GM21737 (cell line): ENCODE data around the gene LARGE1.
"Not testable (repeated sequence)": the region's sequence is repeated elsewhere in the genome, so short reads cannot be mapped to it uniquely, and the experiment has no call there.

ENCODE experiments used
- ATAC-seq: cut with Tn5 transposase; IDR thresholded peaks from one replicate; pipeline ENCODE4 v1.9.1; 2021; ENCODE audit warnings: mild to moderate bottlenecking, moderate library complexity; ENCODE audit not compliant: unreplicated experiment

LARGE1 gene

DNA sequence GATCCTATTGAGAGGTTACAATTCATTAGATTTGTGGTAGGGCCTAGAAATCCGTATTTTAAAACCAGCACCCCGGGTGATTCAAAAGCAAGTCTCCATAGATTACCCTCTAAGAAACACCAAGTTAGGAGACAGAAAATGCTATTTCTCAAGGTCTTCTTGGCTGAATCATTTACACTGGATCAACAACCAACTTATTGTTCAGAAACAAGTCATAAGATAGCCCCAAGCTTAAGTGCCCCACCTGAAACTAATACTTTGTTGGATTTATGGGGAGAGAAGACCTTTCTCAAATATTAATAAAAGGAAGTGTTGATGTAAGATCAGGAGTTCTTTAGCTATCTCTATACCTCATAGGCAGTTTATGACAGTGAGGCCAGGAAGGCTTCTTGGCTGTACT is 345.2 kb downstream of the LARGE1 start:
- ATAC-seq, result no peak

DNA sequence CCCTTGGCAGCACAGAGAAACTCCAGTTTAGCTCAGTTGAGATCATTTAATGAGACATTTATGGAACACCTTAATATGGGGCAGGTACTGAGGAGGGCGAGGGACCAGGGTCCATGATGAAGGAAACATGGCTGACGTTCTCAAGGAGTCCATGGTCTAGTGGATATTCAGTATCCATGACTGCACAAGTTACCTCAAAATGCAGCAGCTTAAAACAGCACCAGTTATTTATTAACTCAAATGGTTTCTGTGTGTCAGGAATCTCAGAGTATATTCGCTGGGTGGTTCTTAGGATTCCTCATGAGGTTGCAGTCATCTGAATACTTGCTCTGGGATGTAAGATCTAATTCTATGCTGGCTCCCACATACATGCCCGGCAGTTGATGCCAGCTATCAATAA is 346.8 kb downstream of the LARGE1 start:
- ATAC-seq, result no peak

DNA sequence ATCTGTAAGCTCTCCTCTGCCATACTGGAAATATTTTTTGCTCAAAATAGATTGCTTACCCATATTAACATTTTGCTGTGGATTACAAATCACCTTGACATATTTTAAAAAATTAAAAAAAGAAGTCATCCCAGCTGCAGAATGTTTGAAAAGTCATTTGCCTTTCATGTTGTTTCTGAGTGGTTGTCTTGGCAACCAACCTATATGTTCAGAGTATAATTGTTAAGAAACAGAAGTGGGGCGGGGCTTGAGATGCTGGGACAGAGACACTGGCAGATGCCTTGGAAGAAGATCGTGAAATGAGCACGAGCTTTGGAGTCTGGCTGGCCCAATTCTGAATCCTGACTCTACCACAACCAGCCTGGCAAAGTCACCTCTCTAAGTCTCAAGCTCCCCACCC is 348.2 kb downstream of the LARGE1 start:
- no peak for ATAC-seq

DNA sequence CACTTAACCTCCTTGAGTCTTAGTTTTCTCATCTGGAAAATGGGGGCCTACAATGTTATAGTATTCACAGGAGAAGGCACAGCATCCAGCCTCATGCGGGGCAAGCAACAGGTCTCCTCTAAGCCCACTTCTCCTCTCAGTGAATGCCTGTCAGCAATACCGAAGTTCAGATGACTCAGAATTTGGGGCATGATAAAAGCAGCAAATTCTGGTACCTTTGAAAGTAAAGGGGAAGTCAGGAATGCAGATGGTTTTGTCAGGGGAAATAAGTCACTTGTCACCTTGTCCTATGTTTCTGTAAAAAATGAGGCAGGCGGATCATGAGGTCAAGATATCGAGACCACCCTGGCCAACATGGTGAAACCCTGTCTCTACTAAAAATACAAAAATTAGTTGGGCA is 350.2 kb downstream of the LARGE1 start:
- ATAC-seq, result no peak

DNA sequence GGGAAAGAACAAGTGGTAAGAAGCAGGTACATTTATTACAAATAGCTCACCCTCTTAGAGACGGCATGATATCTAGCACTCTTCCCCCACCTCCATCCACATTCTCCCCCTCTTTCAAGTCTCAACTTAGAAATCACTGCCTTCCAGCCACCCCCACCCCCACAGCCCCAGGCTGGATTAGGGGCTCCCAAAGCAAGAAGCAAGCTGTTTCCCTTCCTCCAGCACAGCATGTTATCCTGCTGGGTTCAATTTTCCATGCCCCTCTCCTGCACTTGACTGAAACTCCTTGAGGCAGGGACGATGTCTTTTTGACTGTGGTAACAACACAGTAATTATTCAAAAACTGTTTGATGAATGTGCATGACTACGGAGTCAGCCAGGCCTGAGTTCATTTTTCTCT is 350.7 kb downstream of the LARGE1 start:
- no peak for ATAC-seq

DNA sequence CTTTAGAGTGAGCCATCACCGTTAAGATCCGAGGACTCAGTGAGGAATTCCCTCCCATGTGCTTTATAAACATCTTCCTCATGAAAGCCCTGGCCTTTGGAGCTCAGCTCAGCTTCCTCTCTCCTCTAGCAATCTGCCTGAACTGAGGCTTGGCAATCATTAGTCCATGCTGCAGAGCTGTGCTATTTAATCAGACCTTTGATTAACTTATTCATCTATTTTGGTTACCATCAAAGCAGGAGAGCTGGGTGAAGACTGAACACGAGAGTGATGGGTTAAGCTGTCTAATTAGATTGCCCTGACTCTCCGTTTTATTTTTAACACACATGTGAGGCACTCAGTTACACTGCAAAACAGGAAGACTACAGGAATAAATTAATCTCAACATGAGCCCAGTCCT is 351.3 kb downstream of the LARGE1 start:
- ATAC-seq, result no peak

DNA sequence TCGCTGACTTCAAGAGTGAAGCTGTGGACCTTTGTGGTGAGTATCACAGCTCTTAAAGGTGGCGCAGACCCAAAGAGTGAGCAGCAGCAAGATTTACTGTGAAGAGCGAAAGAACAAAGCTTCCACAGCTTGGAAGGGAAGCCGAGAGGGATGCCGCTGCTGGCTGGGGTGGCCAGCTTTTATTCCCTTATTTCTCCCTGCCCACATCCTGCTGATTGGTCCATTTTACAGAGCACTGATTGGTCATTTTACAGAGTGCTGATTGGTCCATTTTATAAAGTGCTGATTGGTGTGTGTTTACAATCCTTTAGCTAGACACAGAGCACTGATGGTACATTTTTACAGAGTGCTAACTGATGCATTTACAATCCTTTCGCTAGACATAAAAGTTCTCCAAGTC is 353.8 kb downstream of the LARGE1 start:
- not testable (repeated sequence) for ATAC-seq

DNA sequence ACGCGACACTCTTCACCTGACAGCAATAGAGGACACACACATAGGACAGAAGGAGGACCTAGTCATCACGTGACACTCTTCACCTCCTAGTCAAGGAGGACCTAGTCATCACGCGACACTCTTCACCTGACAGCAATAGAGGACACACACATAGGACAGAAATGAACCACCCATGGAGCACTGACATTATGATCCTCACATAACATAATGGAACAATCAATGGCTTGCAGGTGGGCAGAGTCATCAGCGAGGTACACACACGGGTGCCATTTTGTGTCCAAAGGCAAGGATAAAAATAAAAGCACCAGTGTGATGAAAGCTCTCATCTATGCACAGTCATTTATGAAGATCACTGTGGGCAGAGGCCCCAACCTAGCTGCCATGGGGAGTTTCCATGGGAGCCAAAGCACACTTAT is 354.7 kb downstream of the LARGE1 start:
- no peak for ATAC-seq

DNA sequence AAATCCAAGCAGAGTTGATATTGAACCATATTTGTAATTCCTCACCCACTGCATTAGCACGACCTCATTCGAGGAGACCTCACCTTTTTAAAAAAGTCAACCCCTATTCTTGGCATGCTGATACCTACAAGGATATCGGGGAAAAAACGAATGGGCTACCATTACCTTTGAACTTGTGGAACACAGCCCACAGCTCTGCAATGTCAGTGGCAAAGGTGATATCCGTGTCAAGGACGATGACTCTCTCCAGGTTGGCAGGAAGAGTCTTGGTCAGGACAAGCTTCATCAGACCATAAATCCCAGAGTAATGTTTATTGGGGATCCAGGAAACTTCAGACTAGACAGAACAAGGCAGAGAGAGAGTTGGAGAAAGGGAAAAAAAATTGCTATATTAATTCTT is 355.6 kb downstream of the LARGE1 start:
- ATAC-seq, result no peak

DNA sequence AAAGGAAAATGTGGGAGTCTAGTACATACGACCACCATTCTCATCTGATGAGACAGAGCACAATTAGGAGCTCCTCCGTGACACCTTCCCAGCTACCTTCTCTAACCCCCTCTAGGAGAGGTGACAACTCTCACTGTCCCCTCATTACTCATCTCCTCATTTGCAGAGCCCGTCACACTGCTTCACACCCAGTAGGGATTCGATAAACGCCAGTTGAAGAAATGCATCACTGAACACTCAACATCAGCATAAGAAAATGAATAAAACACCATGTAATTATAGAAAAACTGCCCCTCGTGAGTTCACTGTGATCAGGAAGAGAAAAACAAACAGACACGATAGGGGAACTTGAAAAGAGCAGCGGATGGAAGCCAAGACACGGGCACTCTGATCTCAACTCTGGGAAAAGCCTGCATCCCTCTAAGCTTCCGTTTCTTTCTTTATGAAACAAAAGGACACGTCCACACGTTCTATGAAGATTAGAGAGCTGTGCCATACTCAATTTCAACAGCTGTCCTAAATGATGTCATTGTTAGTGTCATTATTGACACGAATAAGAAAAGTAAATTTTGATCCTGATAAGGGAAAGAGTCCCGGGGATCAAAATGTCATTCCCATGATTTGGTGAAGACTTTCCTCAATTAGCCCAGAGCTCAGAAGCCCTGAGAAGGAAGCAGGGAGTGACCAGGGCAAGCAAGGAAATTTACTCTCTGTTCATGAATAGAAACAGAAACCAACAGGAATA is 356.9 kb downstream of the LARGE1 start:
- ATAC-seq, result no peak

DNA sequence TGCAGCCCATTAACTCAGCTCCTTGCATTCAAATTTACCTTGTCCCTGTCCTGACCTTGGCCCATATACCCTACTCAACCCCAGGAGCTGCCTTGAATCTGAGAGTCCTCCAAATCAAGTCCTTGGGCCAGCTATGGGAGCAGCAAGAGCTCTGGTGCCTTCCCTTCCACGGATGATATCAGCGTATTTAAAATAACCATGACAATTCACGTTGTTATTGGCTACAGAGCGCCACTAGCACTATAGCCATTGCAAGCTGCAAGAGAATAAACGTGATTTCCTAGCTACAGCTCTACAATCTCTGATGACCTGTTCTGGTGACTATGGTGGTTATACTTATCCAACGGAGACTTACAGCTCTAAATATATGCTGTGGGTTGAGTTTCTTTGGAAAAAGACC is 357.8 kb downstream of the LARGE1 start:
- ATAC-seq, result no peak

DNA sequence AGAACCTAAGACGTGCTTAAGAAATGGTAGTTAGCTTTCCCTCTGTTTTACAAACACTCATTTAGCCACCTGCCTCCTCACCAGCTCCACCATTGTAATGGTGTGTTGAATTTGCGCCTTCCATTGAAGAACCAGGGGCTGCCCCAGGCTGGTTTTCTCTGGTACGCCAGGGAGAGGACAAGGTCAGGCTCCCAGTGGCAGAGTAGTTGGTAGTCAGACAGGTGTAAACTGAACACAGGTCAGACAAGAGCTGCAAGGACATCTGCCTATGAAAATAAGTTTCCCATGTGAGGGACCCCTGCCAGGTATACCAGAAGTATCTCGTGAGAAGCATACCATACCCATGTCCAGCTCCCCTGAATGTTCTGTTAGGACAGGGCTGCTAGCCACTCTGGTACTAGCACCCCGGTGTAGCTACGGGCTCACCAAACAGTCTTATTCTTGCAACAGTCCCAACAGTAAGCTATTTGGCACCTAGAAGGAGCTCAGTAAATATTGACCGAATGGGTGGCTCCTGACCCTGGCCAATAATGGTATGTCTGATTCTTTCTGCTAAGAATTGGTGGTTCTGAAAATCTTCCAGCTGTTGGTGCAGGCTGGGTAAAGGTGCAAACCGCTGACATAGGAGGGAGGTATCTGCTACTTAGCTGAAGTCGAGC is 359.0 kb downstream of the LARGE1 start:
- no peak for ATAC-seq

DNA sequence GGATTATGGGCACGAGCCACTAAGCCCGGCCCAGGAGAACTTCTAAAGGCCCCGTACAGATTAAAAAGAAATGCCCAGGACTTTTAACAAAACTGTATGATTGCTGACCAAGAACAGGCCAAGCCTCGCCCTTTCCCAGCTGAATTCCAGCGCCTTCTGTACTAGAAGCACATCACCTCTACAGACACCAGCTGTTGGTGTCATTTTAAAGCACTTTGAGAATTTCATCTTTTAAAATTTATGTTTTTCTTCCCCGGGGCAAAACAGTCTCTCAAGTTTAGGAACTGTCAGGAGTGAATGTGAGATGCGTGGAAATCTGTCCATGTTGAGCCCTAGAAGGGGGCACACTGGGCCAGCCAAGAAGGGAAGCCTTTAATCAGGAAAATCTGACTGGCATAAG is 362.4 kb downstream of the LARGE1 start:
- ATAC-seq, result no peak

DNA sequence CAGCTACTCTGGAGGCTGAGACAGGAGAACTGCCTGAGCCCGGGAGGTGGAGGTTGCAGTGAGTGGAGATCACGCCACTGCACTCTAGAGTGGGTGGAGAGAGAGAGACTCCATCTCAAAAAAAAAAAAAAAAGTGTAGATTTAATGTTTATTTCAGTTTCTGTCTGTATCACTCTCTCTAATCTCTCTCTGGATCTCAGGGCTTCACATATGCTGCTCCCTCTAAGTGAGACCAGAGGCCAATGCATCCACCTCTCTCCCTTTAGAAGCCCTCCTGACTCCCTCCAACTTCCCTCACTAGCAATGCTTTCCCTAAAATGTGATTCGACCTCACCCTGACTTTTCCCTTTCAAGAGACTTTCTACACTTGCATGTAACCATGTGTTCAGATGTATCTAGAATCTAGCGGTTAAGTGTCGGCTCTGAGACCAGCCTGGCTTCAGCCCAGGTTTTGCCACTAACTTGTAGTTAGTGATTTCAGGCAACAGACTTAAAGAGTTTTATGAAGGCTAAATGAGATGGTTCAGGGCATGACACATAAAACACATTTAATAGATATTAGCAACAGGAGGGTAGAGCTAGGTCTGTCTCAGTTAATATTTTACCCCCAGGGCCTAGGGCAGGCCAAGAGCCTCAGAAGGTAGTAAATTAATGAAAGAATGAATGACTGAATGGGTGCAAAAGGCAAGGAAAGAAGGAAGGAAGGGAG is 364.3 kb downstream of the LARGE1 start:
- no peak for ATAC-seq

DNA sequence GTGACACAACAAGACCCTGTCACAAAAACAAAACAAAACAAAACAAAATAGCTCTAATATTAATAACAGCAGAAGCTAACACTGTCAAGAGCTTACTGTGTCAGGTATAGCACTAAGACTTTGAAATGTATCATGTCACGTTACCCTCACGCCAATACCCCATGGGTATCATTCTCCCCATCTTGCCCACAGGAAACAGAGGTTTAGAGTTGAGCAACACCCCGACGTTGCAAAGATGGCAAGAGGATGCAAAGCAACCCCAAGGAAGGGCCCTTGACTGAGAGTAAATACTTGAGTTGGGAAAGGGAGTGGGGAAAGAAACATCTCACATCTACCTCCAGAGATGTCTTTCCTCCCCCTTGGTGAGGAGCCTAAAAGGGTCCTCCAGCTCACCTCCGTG is 366.8 kb downstream of the LARGE1 start:
- ATAC-seq, result no peak

DNA sequence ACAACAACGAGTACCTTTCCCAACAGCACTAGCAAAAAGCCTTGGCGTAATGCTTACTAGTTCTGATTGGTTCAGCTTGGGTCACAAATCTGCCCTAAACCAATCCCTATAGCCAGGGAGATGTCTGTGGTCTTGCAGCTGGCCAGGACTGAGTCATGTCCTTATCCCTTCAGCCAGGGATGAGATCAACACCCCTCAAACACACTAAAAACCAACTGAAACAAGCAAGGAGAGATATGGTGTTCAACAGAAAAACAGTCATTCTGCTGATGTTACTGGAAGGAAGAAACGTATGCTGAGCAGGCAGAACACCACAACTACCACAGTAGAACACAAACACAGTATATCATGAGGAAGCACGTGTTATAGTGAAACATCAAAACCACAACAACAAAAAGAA is 375.6 kb downstream of the LARGE1 start:
- no peak for ATAC-seq

DNA sequence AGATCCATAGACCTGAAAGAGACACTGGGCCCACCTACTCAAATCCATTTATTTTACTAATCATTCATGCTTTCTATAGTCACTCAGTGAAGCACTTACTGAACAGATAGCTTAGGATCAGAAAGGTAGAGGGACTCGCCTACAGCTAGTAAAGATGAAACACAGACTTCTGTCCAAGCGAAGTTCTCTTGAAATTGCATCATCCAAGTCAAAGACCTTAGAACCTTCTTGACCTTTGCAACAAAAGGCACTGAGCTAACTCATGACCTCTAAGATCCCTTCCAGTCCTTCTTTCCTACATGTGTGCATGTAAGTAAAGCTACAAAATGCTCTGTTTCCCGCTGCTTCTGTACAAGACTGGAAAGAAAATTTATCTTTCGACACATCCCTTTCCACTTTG is 377.6 kb downstream of the LARGE1 start:
- ATAC-seq, result no peak

DNA sequence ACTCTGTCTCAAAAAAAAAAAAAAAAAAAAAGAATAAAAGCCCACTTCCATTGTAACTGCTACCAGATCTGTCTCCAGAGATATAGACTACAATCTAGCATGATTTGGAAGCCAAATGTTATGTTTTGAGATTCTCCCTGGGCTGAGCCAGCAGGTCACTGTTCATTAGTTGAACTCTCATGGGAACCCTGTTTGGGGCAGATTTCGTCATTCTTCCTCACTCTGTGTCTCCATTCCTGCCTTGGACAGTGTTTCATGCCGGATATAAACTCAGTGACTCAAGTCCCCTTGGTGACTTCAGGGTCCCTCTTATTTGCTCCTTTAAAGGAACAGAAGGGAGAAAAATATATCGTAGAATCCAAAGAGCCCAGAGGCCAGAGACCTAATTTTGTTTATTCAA is 378.1 kb downstream of the LARGE1 start:
- no peak for ATAC-seq

DNA sequence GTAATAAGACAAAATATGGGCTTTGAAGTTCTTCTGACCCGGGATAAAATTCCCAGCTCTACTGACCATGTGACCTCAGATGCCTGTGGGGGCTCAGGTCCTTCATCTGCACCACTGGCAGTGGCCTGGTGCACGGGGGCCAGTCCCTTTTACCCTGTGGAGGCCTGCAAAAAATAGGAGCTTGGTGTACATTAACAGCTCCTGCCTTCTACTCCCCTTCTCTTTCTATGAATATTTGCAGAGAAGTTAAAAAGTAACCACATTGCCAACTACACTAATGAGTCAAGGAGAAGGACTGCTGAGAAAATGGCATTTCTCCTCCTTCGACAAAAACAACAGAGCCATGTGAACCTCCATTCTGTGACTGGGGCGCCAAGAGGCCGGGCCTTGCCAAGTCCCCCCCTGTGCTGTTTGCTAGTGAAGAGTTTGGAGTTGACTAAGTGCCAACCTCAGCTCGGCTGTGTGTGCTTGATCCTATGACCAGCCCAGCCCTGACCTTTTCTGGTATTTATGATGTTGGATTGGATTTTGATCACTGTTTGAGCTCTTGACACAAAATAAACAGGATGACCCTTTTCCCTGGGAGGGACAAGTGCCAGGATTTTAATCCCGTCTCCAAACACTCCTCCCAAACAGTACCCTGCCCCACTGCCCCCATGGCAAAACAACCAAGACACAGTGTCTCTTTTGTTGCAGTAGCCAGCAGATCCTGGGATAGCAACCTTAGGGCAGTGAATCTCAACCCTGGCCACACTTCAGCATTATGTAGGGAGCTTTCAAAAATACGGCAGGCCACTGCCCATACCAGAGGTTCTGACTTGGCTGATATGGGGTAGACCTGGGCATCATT is 380.1 kb downstream of the LARGE1 start:
- no peak for ATAC-seq

DNA sequence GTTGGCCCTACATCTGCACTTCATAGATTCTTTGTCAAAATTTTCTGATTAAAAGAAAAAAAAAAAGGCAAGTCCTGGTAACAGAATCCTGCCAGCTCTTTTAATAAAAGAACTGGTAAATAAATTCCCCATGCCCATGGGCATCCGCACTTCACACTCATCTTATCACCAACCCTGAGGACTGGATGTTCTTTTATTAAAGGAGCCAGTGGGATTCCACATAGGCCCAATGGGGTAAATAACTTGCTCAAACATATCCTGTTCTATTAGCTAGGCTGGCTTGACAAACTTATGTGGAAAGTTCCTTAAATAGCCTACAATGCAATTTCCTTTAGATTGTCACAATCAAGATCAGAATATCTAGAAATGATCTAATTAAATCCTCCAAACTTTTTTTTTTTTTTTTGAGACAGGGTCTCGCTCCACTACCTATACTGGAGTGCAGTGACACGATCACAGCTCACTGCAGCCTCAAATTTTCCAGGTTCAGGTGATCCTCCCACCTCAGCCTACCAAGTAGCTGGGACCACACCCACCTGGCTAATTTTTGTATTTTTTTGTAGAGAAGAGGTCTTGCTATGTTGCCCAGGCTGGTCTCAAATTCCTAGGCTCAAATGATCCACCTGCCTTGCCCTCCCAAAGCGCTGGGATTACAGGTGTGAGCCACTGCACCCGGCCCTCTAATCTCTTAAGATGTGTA is 380.9 kb downstream of the LARGE1 start:
- ATAC-seq, result no peak
